Stimulated activated CD4-positive, alpha-beta T cell treated with anti-CD3 and anti-CD28 coated beads, TNF-alpha, amount 100 ng/mL, for 24 hours (primary cell): ENCODE results near the gene STAP1.
"Not testable (repeated sequence)": the region's sequence is repeated elsewhere in the genome, so short reads cannot be mapped to it uniquely, and the experiment has no call there.

Experiments
- DNase-seq, 3 experiments: peaks; one replicate each; pipeline ENCODE4 v3.0.0-alpha.2; 2020; ENCODE audit warnings: low read depth in 3 of 3

Gene STAP1

GRCh38 chr4:67616478-67616877 is 58.0 kb downstream of the STAP1 start:
- DNase-seq = no peak

- DNase-seq = no peak
Measured at GRCh38 chr4:67624939-67625338, 66.4 kb downstream of the STAP1 start.

GRCh38 chr4:67632492-67632891 is 74.0 kb downstream of the STAP1 start:
- no peak for DNase-seq

GRCh38 chr4:67634741-67635140 is 76.2 kb downstream of the STAP1 start:
- no peak for DNase-seq

GRCh38 chr4:67635331-67635730 is 76.8 kb downstream of the STAP1 start:
- no peak for DNase-seq

GRCh38 chr4:67636978-67637377 is 78.5 kb downstream of the STAP1 start:
- DNase-seq = not testable (repeated sequence)

- DNase-seq = no peak
Measured at GRCh38 chr4:67638136-67638535, 79.6 kb downstream of the STAP1 start.

GRCh38 chr4:67651536-67651935 is 93.0 kb downstream of the STAP1 start:
- no peak for DNase-seq
